ENCODE data around the gene EXOC6B. TPM values are rescaled to one million over a fixed set of nuclear protein-coding genes. Genes with fewer than 3 reads are reported as not detected.

The EXOC6B gene
- total RNA-seq, 4 donors from 2014 or later, result 21.0 to 57.7 (median 36.1) TPM

DNA sequence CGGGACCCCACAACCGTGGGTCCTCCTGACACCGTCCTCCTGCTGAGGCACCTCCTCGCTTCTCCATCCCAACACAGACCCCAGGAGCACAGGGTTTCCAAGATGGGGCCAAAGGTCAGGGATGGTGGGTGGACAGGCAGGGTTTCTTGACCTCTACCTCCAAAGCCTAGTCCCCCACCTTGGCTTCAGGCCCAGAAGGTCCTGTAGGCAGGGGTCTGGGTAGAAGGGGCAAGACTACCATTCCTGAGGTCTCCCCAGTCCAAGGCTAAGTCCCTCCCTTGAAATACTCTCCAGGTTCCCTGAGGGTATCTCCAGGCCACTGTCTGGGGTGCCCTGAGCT lies 685.2 kb downstream of the EXOC6B start:
- DNase-seq, result no peak
- TF ChIP-seq POLR2A (IDR thresholded peaks at IDR 0.05), result no peak
- TF ChIP-seq, protein P1, sequence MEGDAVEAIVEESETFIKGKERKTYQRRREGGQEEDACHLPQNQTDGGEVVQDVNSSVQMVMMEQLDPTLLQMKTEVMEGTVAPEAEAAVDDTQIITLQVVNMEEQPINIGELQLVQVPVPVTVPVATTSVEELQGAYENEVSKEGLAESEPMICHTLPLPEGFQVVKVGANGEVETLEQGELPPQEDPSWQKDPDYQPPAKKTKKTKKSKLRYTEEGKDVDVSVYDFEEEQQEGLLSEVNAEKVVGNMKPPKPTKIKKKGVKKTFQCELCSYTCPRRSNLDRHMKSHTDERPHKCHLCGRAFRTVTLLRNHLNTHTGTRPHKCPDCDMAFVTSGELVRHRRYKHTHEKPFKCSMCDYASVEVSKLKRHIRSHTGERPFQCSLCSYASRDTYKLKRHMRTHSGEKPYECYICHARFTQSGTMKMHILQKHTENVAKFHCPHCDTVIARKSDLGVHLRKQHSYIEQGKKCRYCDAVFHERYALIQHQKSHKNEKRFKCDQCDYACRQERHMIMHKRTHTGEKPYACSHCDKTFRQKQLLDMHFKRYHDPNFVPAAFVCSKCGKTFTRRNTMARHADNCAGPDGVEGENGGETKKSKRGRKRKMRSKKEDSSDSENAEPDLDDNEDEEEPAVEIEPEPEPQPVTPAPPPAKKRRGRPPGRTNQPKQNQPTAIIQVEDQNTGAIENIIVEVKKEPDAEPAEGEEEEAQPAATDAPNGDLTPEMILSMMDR (IDR thresholded peaks at IDR 0.05), result no peak
- Histone ChIP-seq H3K9me3 (no peaks in the 10 kb centered on the region), H3K27ac (no peak overlapping the region), H3K4me1 (peaks cover 29 to 62% (median 44%) of the 10 kb centered on the region in 3 donors), H3K4me3 (no peak overlapping the region), H3K36me3 (no peaks in the 10 kb centered on the region), H3K27me3 (peaks cover 0 to 38% (median 1%) of the 10 kb centered on the region in 4 donors)
- intact Hi-C loops (cut with DNase I), result loop anchor here (10.0 kb wide), 1 partner anchor 536 kb away; no protein-coding TSS in a partner anchor
- 100% methylated on average over 2 of the region's 4 CpGs; no CpG with 5 or more reads in 1 of the 2 donors for WGBS, 2 donors

DNA sequence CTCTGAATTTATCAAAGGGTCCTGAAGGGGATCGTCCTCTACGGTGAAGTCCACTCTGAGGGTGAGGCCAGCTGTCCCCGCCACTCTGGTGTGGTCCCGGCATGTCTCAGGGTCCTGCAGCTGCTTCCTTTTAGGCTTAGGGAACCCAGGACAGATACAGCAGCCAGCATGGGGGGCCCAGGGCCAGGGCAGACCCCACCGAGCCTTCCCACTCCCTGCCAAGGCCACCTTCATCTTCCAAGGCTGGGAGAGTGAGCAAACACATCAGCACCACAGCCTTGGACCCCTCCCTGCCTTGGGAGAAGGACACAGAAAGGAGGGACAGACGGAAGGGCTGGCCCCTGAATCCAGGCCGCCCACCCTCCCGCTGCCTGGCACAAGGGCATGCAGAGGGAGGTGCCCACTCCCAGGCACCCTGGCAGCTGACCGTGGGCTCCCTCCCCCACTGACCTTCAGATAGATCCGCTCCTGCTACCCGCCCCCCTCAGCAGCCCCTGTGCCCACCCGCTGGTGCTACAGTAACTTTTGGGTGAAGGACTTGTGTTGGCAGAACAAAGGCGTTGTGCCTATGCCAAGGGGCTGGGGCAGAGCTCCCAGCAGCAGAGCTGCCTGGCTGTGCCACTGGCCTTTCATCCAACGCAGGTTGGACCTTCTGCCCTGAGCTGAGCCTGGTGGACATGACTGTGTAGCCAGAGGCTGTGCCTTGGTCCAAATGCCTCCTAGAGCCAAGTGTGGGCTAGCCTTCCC lies 685.8 kb downstream of the EXOC6B start:
- no peak overlapping the region for H3K27ac ChIP-seq
- 100% methylated on average over 3 of the region's 14 CpGs; no CpG with 5 or more reads in 1 of the 2 donors for whole genome bisulfite sequencing, 2 donors
- H3K36me3 ChIP-seq, result peaks cover 0 to 3% (median 0%) of the 10 kb centered on the region in 3 donors
- H3K27me3 ChIP-seq, result peaks cover 0 to 33% (median 0%) of the 10 kb centered on the region in 4 donors
- TF ChIP-seq, protein P1 (IDR thresholded peaks at IDR 0.05), result no peak
- no peak for TF ChIP-seq POLR2A (IDR thresholded peaks at IDR 0.05)
- DNase-seq, result no peak
- no peaks in the 10 kb centered on the region for H3K9me3 ChIP-seq
- H3K4me1 ChIP-seq, result peaks cover 24 to 57% (median 39%) of the 10 kb centered on the region in 3 donors
- intact Hi-C loops (cut with DNase I), result loop anchor here (10.0 kb wide), 1 partner anchor 535 kb away; no protein-coding TSS in a partner anchor
- no peak overlapping the region for H3K4me3 ChIP-seq

DNA sequence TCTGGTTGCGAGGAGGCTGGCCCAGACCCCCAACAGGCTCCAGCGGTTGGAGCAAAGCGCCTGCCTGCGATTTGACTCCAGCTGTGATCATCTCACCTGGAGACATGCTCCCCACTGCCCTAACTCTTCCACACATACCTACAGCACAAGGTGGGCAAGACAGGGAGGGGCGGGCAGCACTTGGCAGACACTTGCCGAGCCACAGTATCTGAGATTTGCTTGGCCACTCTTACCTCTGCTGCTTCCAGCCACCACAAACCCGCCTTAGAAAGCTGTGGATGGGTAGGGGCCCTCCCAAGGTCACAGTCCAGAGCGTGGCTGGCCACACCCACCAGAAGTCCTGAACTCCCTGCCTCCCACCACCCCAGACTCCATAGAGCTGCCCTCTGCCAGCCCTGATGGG lies 686.4 kb downstream of the EXOC6B start:
- Histone ChIP-seq H3K36me3 (peaks cover 0 to 9% (median 0%) of the 10 kb centered on the region in 3 donors), H3K27ac (no peak overlapping the region), H3K27me3 (peaks cover 0 to 27% (median 0%) of the 10 kb centered on the region in 4 donors), H3K9me3 (no peaks in the 10 kb centered on the region), H3K4me3 (no peak overlapping the region), H3K4me1 (peaks cover 18 to 51% (median 33%) of the 10 kb centered on the region in 3 donors)
- WGBS, 2 donors, result 86 to 90% methylated on average over 3 of the region's 8 CpGs
- intact Hi-C loops (cut with DNase I), result no loop called here
- no peak for DNase-seq
- TF ChIP-seq, protein P1 (IDR thresholded peaks at IDR 0.05), result no peak
- TF ChIP-seq POLR2A (IDR thresholded peaks at IDR 0.05), result no peak

DNA sequence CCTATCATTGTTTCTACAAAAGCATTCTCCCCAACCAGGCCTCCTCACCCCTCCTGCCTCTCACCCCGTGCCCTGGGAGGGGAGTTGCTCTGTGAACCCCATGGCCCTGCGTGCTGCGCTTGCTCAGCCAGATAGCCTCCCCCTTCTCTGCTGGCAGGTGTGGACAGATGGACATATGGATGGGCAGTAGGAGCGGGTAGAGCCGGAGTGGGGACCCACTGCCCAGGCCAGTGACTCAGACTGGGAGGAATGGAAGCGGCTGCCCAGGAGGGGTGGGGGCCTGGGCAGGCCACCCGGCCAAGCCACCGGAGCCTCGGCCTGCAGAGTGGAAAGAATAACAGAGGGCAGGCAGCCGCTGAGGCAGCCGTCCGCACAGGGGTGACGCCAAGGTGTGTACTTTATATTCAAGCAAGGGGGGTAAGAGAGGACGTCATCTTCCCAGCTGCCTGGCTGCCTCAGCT lies 686.9 kb downstream of the EXOC6B start:
- no peak overlapping the region for H3K27ac ChIP-seq
- WGBS, 2 donors, result 75 to 84% methylated on average over 7 to 11 of the region's 14 CpGs
- peaks cover 0 to 13% (median 0%) of the 10 kb centered on the region in 3 donors for H3K36me3 ChIP-seq
- no peak for DNase-seq
- H3K9me3 ChIP-seq, result no peaks in the 10 kb centered on the region
- no peak overlapping the region for H3K4me3 ChIP-seq
- TF ChIP-seq, protein P1 (IDR thresholded peaks at IDR 0.05), result no peak
- TF ChIP-seq POLR2A (IDR thresholded peaks at IDR 0.05), result no peak
- intact Hi-C loops (cut with DNase I), result no loop called here
- peaks cover 0 to 22% (median 0%) of the 10 kb centered on the region in 4 donors for H3K27me3 ChIP-seq
- H3K4me1 ChIP-seq, result peaks cover 15 to 46% (median 28%) of the 10 kb centered on the region in 3 donors

Data from esophagus squamous epithelium (tissue), 5 donors.